HUES48 (cell line): Measurements from ENCODE around the gene RNF34.

Source experiments
- H3K27ac ChIP-seq: one replicate; pipeline ENCODE4 v1.7.0; 2013; ENCODE audit warnings: low read depth, low read length, inconsistent platforms
- H3K27me3 ChIP-seq: 2 replicates; pipeline ENCODE4 v1.6.1; 2013; ENCODE audit warnings: mild to moderate bottlenecking, low read length; ENCODE audit not compliant: control insufficient read depth, insufficient read depth
- H3K36me3 ChIP-seq: 2 replicates; pipeline ENCODE4 v1.6.1; 2013; ENCODE audit warnings: low read length; ENCODE audit not compliant: control insufficient read depth, insufficient read depth
- H3K4me1 ChIP-seq: 2 replicates; pipeline ENCODE4 v1.6.1; 2013; ENCODE audit warnings: mild to moderate bottlenecking, low read length; ENCODE audit not compliant: control insufficient read depth, insufficient read depth
- H3K4me3 ChIP-seq: 2 replicates; pipeline ENCODE4 v1.5.1; 2013; ENCODE audit warnings: mild to moderate bottlenecking, low read depth, low read length
- H3K9ac ChIP-seq: 2 replicates; pipeline ENCODE4 v1.6.1; 2013; ENCODE audit warnings: mild to moderate bottlenecking, low read depth, low read length, moderate library complexity
- H3K9me3 ChIP-seq: 2 replicates; pipeline ENCODE4 v1.6.1; 2013; ENCODE audit warnings: low read length; ENCODE audit not compliant: control insufficient read depth, insufficient read depth

RNF34 gene

DNA sequence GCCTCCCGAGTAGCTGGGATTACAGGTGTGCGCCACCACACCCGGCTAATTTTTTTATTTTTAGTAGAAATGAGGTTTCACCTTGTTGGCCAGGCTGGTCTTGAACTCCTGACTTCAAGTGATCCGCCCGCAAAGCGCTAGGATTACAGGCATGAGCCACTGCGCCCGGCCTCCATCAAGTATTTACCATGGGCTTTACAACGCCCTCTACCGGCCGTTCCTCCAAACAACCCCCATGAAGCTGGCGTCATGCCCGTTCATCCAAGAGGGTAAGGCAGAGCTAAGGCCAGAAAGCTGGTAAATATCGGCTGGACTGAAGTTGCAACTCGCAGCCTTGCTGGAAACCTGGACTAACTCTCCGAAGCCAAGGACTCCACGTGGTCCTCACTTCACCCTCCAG, 41.6 kb downstream of the RNF34 start:
- Histone ChIP-seq H3K9me3 (no peaks in the 10 kb centered on the region), H3K36me3 (peaks cover 83% of the 10 kb centered on the region), H3K27ac (no peak overlapping the region), H3K9ac (no peak overlapping the region), H3K4me3 (no peak overlapping the region), H3K4me1 (no peaks in the 10 kb centered on the region), H3K27me3 (no peaks in the 10 kb centered on the region)

DNA sequence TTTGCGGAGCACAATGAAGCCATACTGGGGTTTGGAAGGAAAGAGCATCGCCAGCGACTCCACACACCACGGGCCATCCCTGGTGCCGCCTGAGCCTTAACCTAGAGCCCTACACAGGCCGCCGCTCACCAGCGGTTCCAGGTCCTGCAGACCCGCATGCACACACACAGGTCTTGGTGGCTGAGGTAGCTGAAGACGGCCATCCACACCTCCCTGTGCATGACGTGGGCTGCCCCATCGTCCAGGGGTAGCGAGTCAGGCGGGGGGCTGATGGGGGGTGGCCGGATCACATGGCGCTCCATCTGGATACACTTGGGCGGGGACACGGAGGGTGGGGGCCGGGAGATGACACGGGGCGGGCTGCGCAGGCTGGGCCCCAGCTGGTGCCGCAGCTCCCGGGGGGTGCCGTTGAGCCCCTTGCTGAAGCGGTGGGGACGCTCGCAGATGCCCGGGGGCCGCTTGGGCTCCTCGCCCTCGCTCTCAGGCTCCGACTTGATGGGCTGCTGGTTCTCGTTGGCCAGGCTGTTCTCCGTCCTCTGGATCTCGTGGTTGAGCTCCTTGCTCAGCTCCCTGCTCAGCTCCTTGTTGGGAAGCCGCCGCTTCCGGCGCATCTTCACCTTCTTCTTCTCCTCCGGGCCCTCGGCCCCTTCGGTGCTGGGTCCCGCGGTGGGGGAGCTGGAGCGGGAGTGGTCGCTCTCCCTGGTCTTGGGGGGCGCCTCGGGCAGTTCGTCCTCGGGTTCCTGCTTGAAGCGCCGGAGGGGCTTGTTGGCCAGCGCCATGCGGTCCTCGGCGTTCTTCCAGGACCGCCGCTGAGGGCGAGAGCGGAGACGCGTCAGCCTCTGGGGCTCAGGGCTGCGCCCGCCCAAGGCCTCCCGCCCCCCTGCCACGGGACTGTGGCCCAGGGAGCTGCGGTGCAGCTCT, 42.4 kb downstream of the RNF34 start:
- H3K4me1 ChIP-seq: no peaks in the 10 kb centered on the region

DNA sequence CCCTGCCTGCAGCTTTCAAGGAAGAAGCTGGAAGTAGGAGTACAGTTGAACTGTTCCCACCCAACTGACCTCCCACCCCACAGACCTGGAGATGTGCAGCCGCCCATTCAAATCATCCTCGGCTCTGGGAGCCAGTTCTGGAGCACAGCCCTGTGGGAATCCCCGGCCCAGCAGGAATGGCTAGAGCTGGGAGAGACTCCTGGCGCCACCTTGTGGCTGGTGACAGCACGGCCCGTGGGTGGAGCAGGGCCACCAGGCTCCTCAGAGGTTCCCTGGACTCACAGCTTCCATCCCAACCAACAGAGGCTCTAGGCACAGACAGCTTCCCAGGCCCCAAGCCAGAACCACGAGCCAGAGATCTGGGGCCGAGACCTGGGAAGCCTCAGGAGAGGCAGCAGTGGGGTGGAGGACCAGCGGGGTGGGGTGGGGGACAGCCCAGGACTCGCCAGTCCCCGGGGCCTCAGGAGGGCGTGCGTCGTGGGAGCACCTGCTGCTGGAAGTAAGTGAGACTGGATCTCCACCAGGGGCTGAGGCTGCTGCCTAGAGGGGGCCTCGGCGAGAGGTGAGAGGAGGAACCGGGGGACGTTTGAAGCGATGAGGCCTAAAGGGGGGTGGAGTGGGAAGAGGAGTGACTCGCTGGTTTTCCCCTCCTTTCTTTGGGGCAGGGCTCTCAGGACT, 43.4 kb downstream of the RNF34 start:
- Histone ChIP-seq H3K27me3 (no peaks in the 10 kb centered on the region), H3K4me1 (no peaks in the 10 kb centered on the region), H3K4me3 (no peak overlapping the region), H3K9ac (no peak overlapping the region), H3K36me3 (peaks cover 72% of the 10 kb centered on the region), H3K27ac (peak overlapping the region; percentile 68), H3K9me3 (no peaks in the 10 kb centered on the region)

More for the DNA sequence above, 42.4 kb downstream of the RNF34 start:
- Histone ChIP-seq H3K9me3 (no peaks in the 10 kb centered on the region), H3K27ac (no peak overlapping the region), H3K4me3 (no peak overlapping the region), H3K27me3 (no peaks in the 10 kb centered on the region), H3K9ac (no peak overlapping the region), H3K36me3 (peaks cover 80% of the 10 kb centered on the region)

DNA sequence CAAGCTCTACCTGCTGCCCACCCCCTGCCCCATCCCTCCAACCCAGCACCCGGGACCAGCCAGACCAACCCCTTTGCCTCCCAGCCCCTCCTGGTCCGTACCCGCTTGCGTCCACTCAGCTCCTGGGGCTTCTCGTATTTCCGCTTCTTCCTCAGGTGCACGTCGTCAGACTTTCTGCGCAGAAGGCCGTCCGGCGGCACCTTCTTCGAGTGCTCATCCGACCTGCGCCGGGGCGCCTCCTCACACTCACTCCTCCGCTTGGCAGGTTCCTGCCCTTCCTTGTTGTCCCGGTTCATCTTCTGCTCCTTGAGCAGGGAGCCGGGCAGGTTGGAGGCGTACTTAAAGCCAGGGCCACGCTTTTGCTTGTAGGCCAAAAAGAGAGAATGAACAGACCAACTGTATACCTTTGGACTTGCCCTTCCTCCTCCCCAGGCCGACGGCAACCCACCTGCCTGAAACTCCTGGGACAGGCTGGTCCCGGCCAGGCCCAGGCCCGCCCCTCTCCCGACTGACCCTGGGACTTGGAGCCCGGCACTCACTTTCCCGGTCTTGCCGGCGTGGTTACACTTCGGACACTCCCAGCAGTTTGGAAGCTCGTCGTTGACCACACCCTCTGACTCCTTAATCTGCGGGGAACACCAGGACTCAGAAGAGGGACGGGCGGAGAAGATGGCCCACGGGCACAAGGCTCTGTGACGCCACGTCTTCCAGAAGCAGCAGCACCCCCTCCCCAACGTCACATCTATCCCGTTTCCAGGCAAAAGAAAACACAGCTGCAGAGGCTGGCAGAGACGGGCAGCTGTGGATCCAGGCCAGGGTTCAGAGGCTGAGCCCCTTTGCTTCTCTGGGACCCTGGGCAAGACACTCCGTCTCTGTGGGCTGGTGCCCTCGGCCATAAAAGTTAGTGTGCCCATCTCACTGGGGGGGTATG, 44.3 kb downstream of the RNF34 start:
- Histone ChIP-seq H3K9me3 (no peaks in the 10 kb centered on the region), H3K9ac (no peak overlapping the region), H3K27me3 (no peaks in the 10 kb centered on the region), H3K4me1 (no peaks in the 10 kb centered on the region), H3K4me3 (no peak overlapping the region), H3K36me3 (peaks cover 69% of the 10 kb centered on the region), H3K27ac (peak overlapping the region; percentile 68)

DNA sequence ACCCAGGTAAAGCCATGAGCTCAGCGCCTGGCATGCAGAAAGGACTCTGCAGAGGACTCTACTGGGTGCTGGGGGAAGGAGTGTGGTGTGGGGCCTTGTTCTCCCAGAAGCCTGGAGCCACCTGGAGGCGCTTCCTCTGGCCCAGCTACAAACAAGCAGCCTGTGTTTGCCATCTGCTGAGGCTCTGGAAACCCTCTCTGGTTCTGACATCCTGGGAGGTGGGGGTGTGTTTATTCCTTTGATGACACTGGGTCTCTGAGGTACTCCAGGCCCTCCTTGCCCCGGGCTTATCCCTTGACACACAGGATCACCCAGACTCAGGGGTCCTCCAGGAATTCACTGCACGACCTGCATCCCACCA, 44.9 kb downstream of the RNF34 start:
- H3K9ac ChIP-seq: no peak overlapping the region
- peaks cover 69% of the 10 kb centered on the region for H3K36me3 ChIP-seq
- H3K4me1 ChIP-seq: no peaks in the 10 kb centered on the region
- H3K4me3 ChIP-seq: no peak overlapping the region
- no peak overlapping the region for H3K27ac ChIP-seq
- no peaks in the 10 kb centered on the region for H3K27me3 ChIP-seq
- no peaks in the 10 kb centered on the region for H3K9me3 ChIP-seq

DNA sequence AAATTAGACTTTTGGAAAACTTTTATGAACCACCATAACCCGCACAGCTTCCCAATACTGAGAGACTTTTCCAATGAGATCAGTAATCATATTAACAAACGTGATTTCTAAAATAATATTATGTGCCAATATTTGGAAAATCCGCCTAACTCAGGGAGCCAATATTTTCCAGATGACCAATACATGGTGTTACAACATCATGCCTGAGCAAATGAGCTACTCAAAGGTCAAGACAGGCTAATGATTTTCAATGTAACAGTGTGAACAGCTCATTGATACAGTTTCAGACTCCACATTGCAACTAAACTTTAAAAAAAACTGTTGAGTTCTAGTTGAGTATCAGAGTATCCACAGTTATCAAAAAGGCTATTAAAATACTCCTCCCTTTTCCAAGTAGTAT, 46.8 kb downstream of the RNF34 start:
- H3K9ac ChIP-seq: no peak overlapping the region
- no peak overlapping the region for H3K4me3 ChIP-seq
- no peak overlapping the region for H3K27ac ChIP-seq
- H3K9me3 ChIP-seq: no peaks in the 10 kb centered on the region
- peaks cover 51% of the 10 kb centered on the region for H3K36me3 ChIP-seq
- H3K27me3 ChIP-seq: no peaks in the 10 kb centered on the region
- H3K4me1 ChIP-seq: no peaks in the 10 kb centered on the region

DNA sequence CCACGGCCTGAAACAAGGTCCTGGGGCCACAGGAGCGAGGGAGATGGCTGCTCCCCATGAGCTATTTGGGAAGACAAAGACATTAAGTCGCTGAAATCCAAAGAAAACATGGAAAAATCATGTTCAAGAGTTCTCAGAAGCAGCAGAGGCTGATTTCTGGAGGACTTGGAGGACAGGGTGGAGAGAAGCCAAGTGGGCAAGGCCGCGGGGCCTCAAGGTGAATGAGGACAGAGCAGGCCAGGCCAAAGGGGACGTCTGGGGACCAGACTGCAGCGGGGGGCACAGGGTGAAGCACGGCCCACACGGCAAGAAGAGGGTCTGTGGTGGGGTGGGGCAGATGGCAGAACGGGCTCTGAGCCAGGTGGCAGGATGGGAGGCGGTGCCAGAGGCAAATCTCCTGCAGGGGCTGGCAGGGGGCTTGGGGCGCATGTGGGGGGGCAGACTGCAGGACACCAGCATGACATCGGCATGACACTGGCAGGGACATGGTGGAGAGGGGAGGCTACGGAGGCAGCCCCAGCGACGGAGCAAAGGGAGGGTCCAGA, 48.9 kb downstream of the RNF34 start:
- Histone ChIP-seq H3K4me3 (no peak overlapping the region), H3K27ac (no peak overlapping the region), H3K9ac (no peak overlapping the region), H3K9me3 (no peaks in the 10 kb centered on the region), H3K4me1 (no peaks in the 10 kb centered on the region), H3K36me3 (peaks cover 54% of the 10 kb centered on the region), H3K27me3 (no peaks in the 10 kb centered on the region)

DNA sequence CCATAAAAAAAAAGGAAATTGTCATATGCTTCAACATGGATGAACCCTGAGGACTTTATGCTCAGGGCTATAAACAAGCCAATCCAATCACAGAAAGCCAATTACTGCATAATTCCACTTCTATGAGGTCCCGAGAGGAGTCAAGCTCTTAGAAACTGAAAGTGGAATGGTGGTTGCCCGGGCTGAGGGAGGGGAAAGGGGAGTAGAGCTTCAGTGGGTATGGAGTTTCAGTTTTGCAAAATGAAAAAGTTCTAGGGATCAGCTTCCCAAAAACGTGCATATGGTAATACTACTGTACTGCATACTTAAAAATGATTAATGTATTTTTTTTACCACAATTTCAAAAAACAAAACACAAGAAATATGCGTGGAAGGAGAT, 52.0 kb downstream of the RNF34 start:
- no peaks in the 10 kb centered on the region for H3K4me1 ChIP-seq
- peaks cover 30% of the 10 kb centered on the region for H3K36me3 ChIP-seq

DNA sequence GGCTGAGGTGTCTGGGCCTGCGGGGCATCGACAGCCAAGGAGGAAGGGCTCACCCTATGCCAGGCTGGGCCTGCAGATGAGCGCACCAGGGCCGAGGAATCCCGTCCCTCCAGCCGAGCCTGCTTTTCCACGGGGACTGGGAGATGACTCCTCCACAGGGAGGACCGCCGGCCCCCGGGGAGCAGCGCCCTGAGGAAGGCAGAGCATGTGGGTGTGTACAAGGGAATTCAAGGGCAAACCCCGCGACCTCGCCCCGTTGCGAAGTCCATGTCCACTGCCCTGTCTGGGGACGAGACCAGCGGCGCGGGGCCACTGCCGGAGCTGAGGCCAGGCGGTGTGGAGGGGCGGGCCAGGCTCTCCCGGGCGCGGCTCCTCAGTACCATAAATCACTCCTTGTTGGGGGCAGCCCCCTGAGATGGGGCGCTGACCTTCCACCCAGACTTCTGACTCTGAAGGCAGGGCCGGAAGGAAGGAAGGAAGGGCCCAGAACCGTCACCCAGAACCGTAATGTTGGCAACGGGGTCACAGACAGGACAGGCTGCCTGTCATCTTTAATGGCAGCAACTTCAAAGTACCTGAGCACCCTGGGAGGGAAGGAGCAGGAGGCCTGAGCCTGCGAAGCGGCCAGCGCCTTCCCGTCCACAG, 52.5 kb downstream of the RNF34 start:
- H3K4me3 ChIP-seq: no peak overlapping the region
- H3K36me3 ChIP-seq: peaks cover 30% of the 10 kb centered on the region
- H3K9me3 ChIP-seq: no peaks in the 10 kb centered on the region
- H3K27ac ChIP-seq: no peak overlapping the region
- no peak overlapping the region for H3K9ac ChIP-seq
- H3K4me1 ChIP-seq: no peaks in the 10 kb centered on the region
- no peaks in the 10 kb centered on the region for H3K27me3 ChIP-seq

More for the DNA sequence above, 52.0 kb downstream of the RNF34 start:
- H3K9ac ChIP-seq: no peak overlapping the region
- H3K9me3 ChIP-seq: no peaks in the 10 kb centered on the region
- H3K27me3 ChIP-seq: no peaks in the 10 kb centered on the region
- no peak overlapping the region for H3K27ac ChIP-seq
- H3K4me3 ChIP-seq: no peak overlapping the region

DNA sequence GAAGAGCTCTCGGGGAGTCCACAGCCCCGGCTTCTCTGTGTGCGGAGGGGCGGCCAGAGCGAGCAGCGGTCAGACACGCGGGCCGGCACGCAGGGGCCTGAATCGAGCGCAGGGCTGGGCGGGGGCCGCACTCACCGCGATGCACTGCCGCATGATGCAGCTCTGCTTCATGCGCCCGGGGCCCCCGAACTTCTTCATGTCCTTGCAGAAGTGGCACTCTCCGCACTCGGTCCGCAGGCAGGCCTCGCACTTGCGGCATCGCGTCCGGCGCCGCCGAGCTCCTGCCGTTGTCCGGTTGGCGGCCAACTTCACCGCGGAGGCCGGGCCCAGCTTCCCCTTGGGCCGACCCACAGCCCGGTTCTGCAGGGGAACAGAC, 53.1 kb downstream of the RNF34 start:
- Histone ChIP-seq H3K4me3 (no peak overlapping the region), H3K9ac (no peak overlapping the region), H3K4me1 (no peaks in the 10 kb centered on the region), H3K27ac (no peak overlapping the region), H3K9me3 (no peaks in the 10 kb centered on the region), H3K36me3 (peaks cover 30% of the 10 kb centered on the region), H3K27me3 (no peaks in the 10 kb centered on the region)
